Keratinocyte (primary cell): ENCODE measurements around the gene LSM14A. TPM values are rescaled to one million over a fixed set of nuclear protein-coding genes. Genes with fewer than 3 reads are reported as not detected.
"Not testable (repeated sequence)": the region's sequence is repeated elsewhere in the genome, so short reads cannot be mapped to it uniquely, and the experiment has no call there.

Experiments
- DNase-seq: peaks from one replicate; pipeline ENCODE4 v3.0.0-alpha.2; 2011; ENCODE audit warnings: low read depth, missing footprints, low spot score
- FAIRE-seq: peaks from 2 replicates; lab custom pipeline; 2011; peaks lifted over from hg19 to GRCh38; lab: Jason Lieb, UNC
- H2AFZ ChIP-seq: 2 replicates; pipeline ENCODE4 v1.6.0; 2012; ENCODE audit warnings: low read length, control low read depth, inconsistent platforms; ENCODE audit not compliant: control insufficient read depth
- H3K27ac ChIP-seq: 2 replicates; pipeline ENCODE4 v1.5.1; 2011; ENCODE audit warnings: low read length; ENCODE audit not compliant: control insufficient read depth, insufficient read depth
- H3K27me3 ChIP-seq: 3 replicates; pipeline ENCODE4 v1.6.0; 2011; ENCODE audit warnings: low read length; ENCODE audit not compliant: control insufficient read depth, insufficient read depth; ENCODE audit errors: extremely low read depth
- H3K36me3 ChIP-seq, 2 experiments: 2 replicates in 1 of 2; 3 replicates in 1 of 2; pipeline ENCODE4 v1.5.1; 2011; ENCODE audit warnings: low read length in 2 of 2, mild to moderate bottlenecking in 1 of 2; ENCODE audit not compliant: control insufficient read depth in 2 of 2, insufficient read depth in 2 of 2; ENCODE audit errors: extremely low read depth in 1 of 2
- H3K4me1 ChIP-seq: 3 replicates; pipeline ENCODE4 v1.5.1; 2011; ENCODE audit warnings: low read length; ENCODE audit not compliant: control insufficient read depth, insufficient read depth; ENCODE audit errors: extremely low read depth
- H3K4me2 ChIP-seq: 3 replicates; pipeline ENCODE4 v1.6.0; 2011; ENCODE audit warnings: low read depth, low read length; ENCODE audit not compliant: control insufficient read depth, insufficient read depth; ENCODE audit errors: extremely low read depth
- H3K4me3 ChIP-seq, 3 experiments: fragments of 200-600 bp in 1 of 3; sonication (generic) in 1 of 3; 2 replicates in 2 of 3; 3 replicates in 1 of 3; pipeline ENCODE4 v1.5.1; 2011 to 2016; ENCODE audit warnings: low read length in 3 of 3, mild to moderate bottlenecking in 3 of 3, control low read depth in 2 of 3, inconsistent platforms in 1 of 3, low read depth in 1 of 3, mixed read lengths in 1 of 3, mixed run types in 1 of 3, moderate library complexity in 1 of 3; ENCODE audit not compliant: control insufficient read depth in 2 of 3, insufficient read depth in 2 of 3; ENCODE audit errors: extremely low read depth in 1 of 3
- H3K79me2 ChIP-seq: 2 replicates; pipeline ENCODE4 v1.6.0; 2012; ENCODE audit warnings: low read length; ENCODE audit not compliant: control insufficient read depth, insufficient read depth
- H3K9ac ChIP-seq: 3 replicates; pipeline ENCODE4 v1.6.0; 2011; ENCODE audit warnings: low read length; ENCODE audit not compliant: control insufficient read depth, insufficient read depth; ENCODE audit errors: extremely low read depth
- H3K9me1 ChIP-seq: 3 replicates; pipeline ENCODE4 v1.6.0; 2011; ENCODE audit warnings: low read length; ENCODE audit not compliant: control insufficient read depth, insufficient read depth; ENCODE audit errors: extremely low read depth
- H3K9me3 ChIP-seq: 2 replicates; pipeline ENCODE4 v1.5.1; 2012; ENCODE audit warnings: low read depth, low read length; ENCODE audit not compliant: control insufficient read depth
- H4K20me1 ChIP-seq: 3 replicates; pipeline ENCODE4 v1.6.0; 2011; ENCODE audit warnings: low read length; ENCODE audit not compliant: control insufficient read depth, insufficient read depth; ENCODE audit errors: extremely low read depth
- EZH2 ChIP-seq: IDR thresholded peaks from one replicate; pipeline ENCODE4 v1.6.1; 2012; ENCODE audit warnings: inconsistent platforms, mild to moderate bottlenecking, low read length, moderate library complexity
- dilution Hi-C: fragments of 300-500 bp; cut with MboI; formaldehyde crosslinking; loops from one replicate; pipeline ENCODE4 v1.7.0; 2020; ENCODE audit warnings: low sequenced_read_pairs; ENCODE audit not compliant: extremely low pct_ligation_motif_present
- polyA plus RNA-seq, 5 experiments: library from polyadenylated mRNA; depleted of rRNA in 3 of 5; stranded (reverse) in 3 of 5; stranded (forward) in 1 of 5; unstranded in 1 of 5; fragments of >200 nt; gene quantifications; 1 replicate in 1 of 5; 2 replicates in 3 of 5; 3 replicates in 1 of 5; pipeline versions ENCODE4 v1.2.1 to v1.2.3, GENCODE V29; 2011 to 2012; ENCODE audit warnings: missing spikeins in 2 of 5, low read depth in 1 of 5, low replicate concordance in 1 of 5
- TF ChIP-seq, protein P1 (sequence below), 3 experiments: IDR thresholded peaks in 1 of 3; conservative IDR thresholded peaks in 1 of 3; optimal IDR thresholded peaks in 1 of 3; 2 replicates in 2 of 3; 3 replicates in 1 of 3; pipeline versions ENCODE3 to v1.5.1; 2011; ENCODE audit warnings: low read length in 3 of 3, mild to moderate bottlenecking in 3 of 3, moderate library complexity in 2 of 3, control low read depth in 1 of 3, inconsistent platforms in 1 of 3; ENCODE audit not compliant: insufficient read depth in 2 of 3; ENCODE audit errors: extremely low read depth in 1 of 3

Gene LSM14A
- polyA plus RNA-seq, 1 donor (not counting 4 experiments of a cell fraction or from before 2014, with no cell fraction given) = 103 TPM

DNA sequence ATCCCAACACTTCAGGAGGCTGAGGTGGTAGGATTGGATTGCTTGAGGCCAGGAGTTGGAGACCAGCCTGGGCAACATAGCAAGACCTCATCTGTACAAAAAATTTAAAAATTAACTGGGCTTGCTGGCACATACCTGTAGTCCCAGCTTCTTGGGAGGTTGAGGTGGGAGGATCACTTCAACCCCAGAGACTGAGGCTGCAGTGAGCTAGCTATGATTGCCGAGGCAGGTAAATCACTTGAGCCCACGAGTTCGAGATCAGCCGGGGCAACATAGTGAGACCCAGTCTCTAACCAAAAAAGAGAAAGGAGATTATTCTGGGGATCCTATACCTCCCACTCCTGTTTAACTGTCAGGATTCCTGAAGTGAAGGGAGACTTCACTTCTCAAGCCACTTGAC lies 65.6 kb downstream of the LSM14A start:
- Histone ChIP-seq H3K9me3 (no peaks in the 10 kb centered on the region), H3K79me2 (no peaks in the 10 kb centered on the region), H3K27me3 (no peaks in the 10 kb centered on the region), H3K36me3 (no peaks in the 10 kb centered on the region), H3K4me1 (peaks cover 6% of the 10 kb centered on the region), H2AFZ (no peak overlapping the region), H3K9me1 (peaks cover 3% of the 10 kb centered on the region), H4K20me1 (peaks cover 4% of the 10 kb centered on the region), H3K4me2 (no peak overlapping the region), H3K27ac (no peak overlapping the region), H3K4me3 (no peak overlapping the region), H3K9ac (no peak overlapping the region)
- TF ChIP-seq EZH2 = no peak
- TF ChIP-seq, protein P1, sequence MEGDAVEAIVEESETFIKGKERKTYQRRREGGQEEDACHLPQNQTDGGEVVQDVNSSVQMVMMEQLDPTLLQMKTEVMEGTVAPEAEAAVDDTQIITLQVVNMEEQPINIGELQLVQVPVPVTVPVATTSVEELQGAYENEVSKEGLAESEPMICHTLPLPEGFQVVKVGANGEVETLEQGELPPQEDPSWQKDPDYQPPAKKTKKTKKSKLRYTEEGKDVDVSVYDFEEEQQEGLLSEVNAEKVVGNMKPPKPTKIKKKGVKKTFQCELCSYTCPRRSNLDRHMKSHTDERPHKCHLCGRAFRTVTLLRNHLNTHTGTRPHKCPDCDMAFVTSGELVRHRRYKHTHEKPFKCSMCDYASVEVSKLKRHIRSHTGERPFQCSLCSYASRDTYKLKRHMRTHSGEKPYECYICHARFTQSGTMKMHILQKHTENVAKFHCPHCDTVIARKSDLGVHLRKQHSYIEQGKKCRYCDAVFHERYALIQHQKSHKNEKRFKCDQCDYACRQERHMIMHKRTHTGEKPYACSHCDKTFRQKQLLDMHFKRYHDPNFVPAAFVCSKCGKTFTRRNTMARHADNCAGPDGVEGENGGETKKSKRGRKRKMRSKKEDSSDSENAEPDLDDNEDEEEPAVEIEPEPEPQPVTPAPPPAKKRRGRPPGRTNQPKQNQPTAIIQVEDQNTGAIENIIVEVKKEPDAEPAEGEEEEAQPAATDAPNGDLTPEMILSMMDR (optimal IDR thresholded peaks at IDR 0.05 in 1 of 3, IDR thresholded peaks at IDR 0.05 in 1 of 3, conservative IDR thresholded peaks at IDR 0.05 in 1 of 3; ENCODE audit: extremely low read depth in 1 of 3, insufficient read depth in 2 of 3, low read length in 3 of 3) = no peak
- no peak for DNase-seq
- dilution Hi-C loops = no loop called here
- no peak for FAIRE-seq

DNA sequence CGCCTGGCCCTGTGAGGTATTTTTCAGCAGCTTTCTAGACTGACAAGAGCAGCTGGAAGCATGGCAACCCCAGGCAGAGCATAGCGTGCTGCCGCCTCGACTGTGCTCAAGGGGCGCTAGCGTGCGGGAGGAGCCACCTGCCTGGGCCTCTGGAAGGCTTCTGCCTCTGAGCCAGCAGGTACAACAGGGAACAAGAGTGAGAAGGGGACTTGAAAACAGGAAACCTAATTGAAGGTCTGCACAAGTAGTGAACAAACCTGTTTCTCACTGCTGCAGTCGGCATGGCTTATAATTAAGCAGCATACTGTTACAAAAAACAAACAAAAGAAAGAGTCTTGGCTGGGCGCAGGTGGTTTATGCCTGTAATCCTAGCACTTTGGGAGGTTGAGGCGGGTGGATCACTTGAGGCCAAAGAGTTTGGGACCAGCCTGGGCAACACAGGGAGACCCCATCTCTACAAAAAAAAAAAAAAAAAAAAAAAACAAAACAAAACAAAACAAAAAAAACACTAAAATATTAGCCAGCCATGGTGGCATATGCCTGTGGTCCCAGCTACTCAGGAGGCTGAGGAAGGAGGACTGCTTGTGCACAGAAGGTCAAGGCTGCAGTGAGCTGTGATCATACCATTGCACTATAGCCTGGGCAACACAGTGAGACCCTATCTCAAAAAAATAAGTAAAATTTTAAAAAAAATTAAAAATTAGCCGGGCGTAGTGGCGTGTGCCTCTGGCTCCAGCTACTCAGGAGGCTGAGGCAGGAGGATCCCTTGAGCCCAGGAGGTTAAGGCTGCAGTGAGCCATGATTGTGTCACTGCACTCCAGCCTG lies 69.4 kb downstream of the LSM14A start:
- Histone ChIP-seq H3K9me1 (no peaks in the 10 kb centered on the region), H3K4me3 (no peak overlapping the region), H2AFZ (no peak overlapping the region), H3K27me3 (no peaks in the 10 kb centered on the region), H3K79me2 (no peaks in the 10 kb centered on the region), H4K20me1 (no peaks in the 10 kb centered on the region), H3K9ac (no peak overlapping the region), H3K27ac (no peak overlapping the region), H3K36me3 (no peaks in the 10 kb centered on the region), H3K9me3 (no peaks in the 10 kb centered on the region), H3K4me1 (no peaks in the 10 kb centered on the region), H3K4me2 (no peak overlapping the region)
- FAIRE-seq = no peak
- DNase-seq = no peak
- dilution Hi-C loops = no loop called here
- TF ChIP-seq, protein P1 (optimal IDR thresholded peaks at IDR 0.05 in 1 of 3, IDR thresholded peaks at IDR 0.05 in 1 of 3, conservative IDR thresholded peaks at IDR 0.05 in 1 of 3; ENCODE audit: extremely low read depth in 1 of 3, insufficient read depth in 2 of 3, low read length in 3 of 3) = peak; percentile 53 to 76 (median 64)
- TF ChIP-seq EZH2 = no peak

DNA sequence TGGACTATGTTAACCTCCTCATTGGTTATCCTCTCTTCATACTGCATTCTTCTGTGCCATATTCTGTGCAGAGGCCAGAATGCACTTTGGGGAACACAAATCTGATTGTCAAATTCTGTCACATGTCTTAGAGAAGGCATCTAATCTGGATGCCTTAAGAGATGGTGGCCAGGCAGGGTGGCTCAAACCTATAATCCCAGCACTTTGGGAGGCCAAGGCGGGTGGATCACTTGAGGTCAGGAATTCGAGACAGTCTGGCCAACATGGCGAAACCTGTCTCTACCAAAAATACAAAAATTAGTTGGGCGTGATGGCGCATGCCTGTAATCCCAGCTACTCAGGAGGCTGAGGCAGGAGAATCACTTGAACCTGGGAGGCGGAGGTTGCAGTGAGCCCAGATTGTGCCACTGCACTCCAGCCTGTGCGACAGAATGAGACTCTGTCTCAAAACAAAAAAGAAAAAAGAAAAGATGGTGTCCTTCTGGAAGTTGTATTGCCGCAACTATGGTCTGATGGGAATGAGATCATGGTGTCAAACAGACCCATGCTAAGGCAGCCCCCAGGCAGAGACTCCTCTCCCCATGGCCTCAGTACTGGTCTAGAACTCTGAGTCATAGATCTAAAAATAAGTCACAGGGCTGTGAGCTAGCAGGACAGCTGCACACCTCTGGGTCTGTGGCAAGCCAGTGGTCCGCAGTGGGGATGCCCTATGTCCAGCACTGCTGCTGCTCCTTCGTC lies 71.0 kb downstream of the LSM14A start:
- dilution Hi-C loops, FAIRE-seq, H4K20me1 ChIP-seq, H2AFZ ChIP-seq, H3K9me3 ChIP-seq, H3K27ac ChIP-seq, H3K27me3 ChIP-seq, H3K4me3 ChIP-seq, DNase-seq, H3K36me3 ChIP-seq, H3K4me1 ChIP-seq, H3K9ac ChIP-seq, H3K9me1 ChIP-seq, H3K4me2 ChIP-seq, H3K79me2 ChIP-seq: not testable (repeated sequence)
